GM12872 (cell line): ENCODE results near the gene MSRB2.

ENCODE experiments used
- CTCF ChIP-seq: IDR thresholded peaks from 3 replicates; pipeline ENCODE4 v1.5.1; 2011; ENCODE audit warnings: low read depth, mild to moderate bottlenecking, low read length, moderate library complexity; ENCODE audit not compliant: insufficient read depth

The MSRB2 gene

GRCh38 chr10:23136462-23136861 is 41.1 kb downstream of the MSRB2 start:
- TF ChIP-seq CTCF, result no peak

- TF ChIP-seq CTCF, result no peak
These were observed 44.3 kb downstream of the MSRB2 start for GRCh38 chr10:23139677-23140076.

- TF ChIP-seq CTCF, result no peak
These were observed 46.6 kb downstream of the MSRB2 start for GRCh38 chr10:23141995-23142394.

- no peak for TF ChIP-seq CTCF
These were observed 50.9 kb downstream of the MSRB2 start for GRCh38 chr10:23146258-23146657.

GRCh38 chr10:23147035-23147434 is 51.7 kb downstream of the MSRB2 start:
- TF ChIP-seq CTCF, result no peak

- TF ChIP-seq CTCF, result no peak
These were observed 52.8 kb downstream of the MSRB2 start for GRCh38 chr10:23148214-23148613.

- no peak for TF ChIP-seq CTCF
These were observed 54.7 kb downstream of the MSRB2 start for GRCh38 chr10:23150091-23150490.

GRCh38 chr10:23150610-23151009 is 55.2 kb downstream of the MSRB2 start:
- no peak for TF ChIP-seq CTCF
